ENCODE data around the gene SETD1B. TPM values are rescaled to one million over a fixed set of nuclear protein-coding genes. Genes with fewer than 3 reads are reported as not detected.

The SETD1B gene
- total and polyA plus RNA-seq, 12 donors, result 2.1 to 27.3 (median 11.9) TPM

DNA sequence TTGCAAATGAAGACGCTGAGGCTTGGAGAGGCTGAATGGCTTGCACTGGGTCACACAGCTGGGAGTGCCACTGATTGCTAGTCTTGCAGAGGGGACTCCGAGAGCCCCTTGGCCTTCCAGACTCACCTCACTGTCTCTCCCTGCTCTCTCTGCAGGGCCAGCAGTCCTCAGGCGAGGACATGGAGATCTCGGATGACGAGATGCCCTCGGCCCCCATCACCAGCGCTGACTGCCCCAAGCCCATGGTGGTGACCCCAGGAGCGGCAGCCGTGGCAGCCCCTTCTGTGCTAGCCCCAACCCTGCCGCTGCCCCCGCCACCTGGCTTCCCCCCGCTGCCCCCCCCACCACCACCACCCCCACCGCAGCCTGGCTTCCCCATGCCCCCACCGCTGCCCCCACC, 10.1 kb downstream of the SETD1B start:
- Histone ChIP-seq H3K4me1 (replicated peaks in 1 of 2) (peaks cover 21 to 36% of the 10 kb centered on the region in 2 donors), H3K27me3 (no peaks in the 10 kb centered on the region), H3K4me3 (no peak overlapping the region), H3K36me3 (replicated peaks in 1 of 2) (peaks cover 0 to 68% of the 10 kb centered on the region in 2 donors), H3K9me3 (replicated peaks in 1 of 3) (no peaks in the 10 kb centered on the region), H3K27ac (no peak overlapping the region)
- no peak for DNase-seq
- TF ChIP-seq POLR2A (IDR thresholded peaks at IDR 0.05), result no peak
- TF ChIP-seq, protein P1, sequence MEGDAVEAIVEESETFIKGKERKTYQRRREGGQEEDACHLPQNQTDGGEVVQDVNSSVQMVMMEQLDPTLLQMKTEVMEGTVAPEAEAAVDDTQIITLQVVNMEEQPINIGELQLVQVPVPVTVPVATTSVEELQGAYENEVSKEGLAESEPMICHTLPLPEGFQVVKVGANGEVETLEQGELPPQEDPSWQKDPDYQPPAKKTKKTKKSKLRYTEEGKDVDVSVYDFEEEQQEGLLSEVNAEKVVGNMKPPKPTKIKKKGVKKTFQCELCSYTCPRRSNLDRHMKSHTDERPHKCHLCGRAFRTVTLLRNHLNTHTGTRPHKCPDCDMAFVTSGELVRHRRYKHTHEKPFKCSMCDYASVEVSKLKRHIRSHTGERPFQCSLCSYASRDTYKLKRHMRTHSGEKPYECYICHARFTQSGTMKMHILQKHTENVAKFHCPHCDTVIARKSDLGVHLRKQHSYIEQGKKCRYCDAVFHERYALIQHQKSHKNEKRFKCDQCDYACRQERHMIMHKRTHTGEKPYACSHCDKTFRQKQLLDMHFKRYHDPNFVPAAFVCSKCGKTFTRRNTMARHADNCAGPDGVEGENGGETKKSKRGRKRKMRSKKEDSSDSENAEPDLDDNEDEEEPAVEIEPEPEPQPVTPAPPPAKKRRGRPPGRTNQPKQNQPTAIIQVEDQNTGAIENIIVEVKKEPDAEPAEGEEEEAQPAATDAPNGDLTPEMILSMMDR (IDR thresholded peaks at IDR 0.05), result no peak
- 87 to 93% (median 92%) methylated on average over 2 to 14 of the region's 14 CpGs for WGBS, 4 donors
- intact Hi-C loops (cut with DNase I), result loop anchor here (5.0 to 10.0 kb wide), 2 partner anchors 71 to 73 kb away; partner anchors contain the start of gene PSMD9 (in 2 of the 2)

DNA sequence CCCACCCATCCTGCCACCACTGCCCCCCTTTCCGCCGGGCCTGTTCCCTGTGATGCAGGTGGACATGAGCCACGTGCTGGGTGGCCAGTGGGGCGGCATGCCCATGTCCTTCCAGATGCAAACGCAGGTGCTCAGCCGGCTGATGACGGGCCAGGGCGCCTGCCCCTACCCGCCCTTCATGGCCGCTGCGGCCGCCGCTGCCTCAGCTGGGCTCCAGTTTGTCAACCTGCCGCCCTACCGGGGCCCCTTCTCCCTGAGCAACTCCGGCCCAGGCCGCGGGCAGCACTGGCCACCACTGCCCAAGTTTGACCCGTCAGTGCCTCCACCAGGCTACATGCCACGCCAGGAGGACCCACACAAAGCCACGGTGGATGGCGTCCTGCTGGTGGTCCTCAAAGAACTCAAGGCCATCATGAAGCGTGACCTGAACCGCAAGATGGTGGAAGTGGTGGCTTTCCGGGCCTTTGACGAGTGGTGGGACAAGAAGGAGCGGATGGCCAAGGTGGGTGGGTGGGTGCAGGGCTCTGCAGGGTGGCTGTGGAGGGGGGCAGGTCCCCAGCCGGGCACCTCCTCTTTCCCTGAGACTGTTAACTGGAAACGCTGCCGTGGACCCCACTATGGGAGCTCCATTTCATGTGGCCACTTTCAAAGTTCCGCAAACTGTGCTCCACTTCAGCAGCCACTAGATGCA, 10.8 kb downstream of the SETD1B start:
- H3K36me3 ChIP-seq (replicated peaks in 1 of 2), result peaks cover 0 to 68% of the 10 kb centered on the region in 2 donors
- no peaks in the 10 kb centered on the region for H3K9me3 ChIP-seq (replicated peaks in 1 of 3)
- peaks cover 21 to 36% of the 10 kb centered on the region in 2 donors for H3K4me1 ChIP-seq (replicated peaks in 1 of 2)
- 90 to 93% (median 91%) methylated on average over 16 to 31 of the region's 31 CpGs for WGBS, 4 donors
- DNase-seq, result peak in 2 of 7 donors; percentile 14 to 54
- intact Hi-C loops (cut with DNase I), result loop anchor here (5.0 to 10.0 kb wide), 2 partner anchors 70 to 73 kb away; partner anchors contain the start of gene PSMD9 (in 2 of the 2)
- H3K27me3 ChIP-seq, result no peaks in the 10 kb centered on the region
- no peak overlapping the region for H3K4me3 ChIP-seq
- H3K27ac ChIP-seq, result no peak overlapping the region
- TF ChIP-seq, protein P1 (IDR thresholded peaks at IDR 0.05), result no peak
- TF ChIP-seq POLR2A (IDR thresholded peaks at IDR 0.05), result no peak

DNA sequence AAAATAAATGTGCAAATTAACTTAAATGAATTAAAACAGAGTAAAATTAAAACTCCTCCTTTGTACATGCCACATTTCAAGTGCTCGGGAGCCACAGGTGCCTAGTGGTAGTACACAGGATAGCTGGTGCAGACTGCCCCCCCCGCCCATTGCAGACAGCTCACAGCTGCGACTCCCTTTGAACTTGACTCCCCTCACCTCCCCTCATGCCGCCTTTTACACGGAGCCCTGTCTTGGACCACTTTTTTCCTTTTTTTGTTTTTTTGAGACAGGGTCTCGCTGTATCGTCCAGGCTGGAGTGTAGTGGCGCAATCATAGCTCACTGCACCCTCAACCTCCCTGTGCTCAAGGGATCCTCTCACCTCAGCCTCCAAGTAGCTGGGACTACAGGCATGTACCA, 11.5 kb downstream of the SETD1B start:
- Histone ChIP-seq H3K4me1 (replicated peaks in 1 of 2) (peaks cover 21 to 33% of the 10 kb centered on the region in 2 donors), H3K9me3 (replicated peaks in 1 of 3) (no peaks in the 10 kb centered on the region), H3K4me3 (no peak overlapping the region), H3K27ac (no peak overlapping the region), H3K27me3 (no peaks in the 10 kb centered on the region), H3K36me3 (replicated peaks in 1 of 2) (peaks cover 0 to 68% of the 10 kb centered on the region in 2 donors)
- intact Hi-C loops (cut with DNase I), result loop anchor here in 1 of 2 donors (10.0 kb wide), 1 partner anchor 70 kb away; the partner anchor contains the start of gene PSMD9
- DNase-seq, result peak in 1 of 7 donors; percentile 14
- 89 to 92% (median 89%) methylated on average over 8 of the region's 8 CpGs for WGBS, 4 donors
- TF ChIP-seq, protein P1 (IDR thresholded peaks at IDR 0.05), result no peak
- TF ChIP-seq POLR2A (IDR thresholded peaks at IDR 0.05), result no peak

DNA sequence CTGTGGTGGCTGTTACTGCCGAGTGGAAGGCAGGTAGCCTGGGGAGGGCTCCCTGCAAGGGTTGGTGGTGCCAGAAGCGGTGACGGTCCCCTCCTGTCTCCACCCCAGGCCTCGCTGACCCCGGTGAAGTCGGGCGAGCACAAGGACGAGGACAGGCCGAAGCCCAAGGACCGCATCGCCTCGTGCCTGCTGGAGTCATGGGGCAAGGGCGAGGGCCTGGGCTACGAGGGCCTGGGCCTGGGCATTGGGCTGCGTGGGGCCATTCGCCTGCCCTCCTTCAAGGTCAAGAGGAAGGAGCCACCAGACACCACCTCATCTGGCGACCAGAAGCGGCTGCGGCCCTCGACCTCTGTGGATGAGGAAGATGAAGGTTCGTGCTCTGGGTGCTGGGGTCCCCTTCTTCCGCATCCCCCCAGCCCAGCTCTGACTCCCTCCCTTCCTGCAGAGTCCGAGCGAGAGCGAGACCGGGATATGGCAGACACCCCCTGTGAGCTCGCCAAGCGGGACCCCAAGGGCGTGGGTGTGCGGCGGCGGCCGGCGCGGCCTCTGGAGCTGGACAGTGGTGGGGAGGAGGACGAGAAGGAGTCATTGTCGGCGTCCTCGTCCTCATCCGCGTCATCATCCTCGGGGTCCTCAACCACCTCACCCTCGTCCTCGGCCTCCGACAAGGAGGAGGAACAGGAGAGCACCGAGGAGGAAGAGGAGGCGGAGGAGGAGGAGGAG, 13.3 kb downstream of the SETD1B start:
- Histone ChIP-seq H3K9me3 (replicated peaks in 1 of 3) (no peaks in the 10 kb centered on the region), H3K4me3 (no peak overlapping the region), H3K27me3 (no peaks in the 10 kb centered on the region), H3K4me1 (replicated peaks in 1 of 2) (peaks cover 12 to 16% of the 10 kb centered on the region in 2 donors), H3K27ac (no peak overlapping the region), H3K36me3 (replicated peaks in 1 of 2) (peaks cover 0 to 78% of the 10 kb centered on the region in 2 donors)
- intact Hi-C loops (cut with DNase I), result loop anchor here in 1 of 2 donors (10.0 kb wide), 1 partner anchor 68 kb away; the partner anchor contains the start of gene PSMD9
- 88 to 95% (median 90%) methylated on average over 38 to 47 of the region's 47 CpGs for whole genome bisulfite sequencing, 4 donors
- TF ChIP-seq POLR2A (IDR thresholded peaks at IDR 0.05), result no peak
- TF ChIP-seq, protein P1 (IDR thresholded peaks at IDR 0.05), result no peak
- DNase-seq, result peak in 1 of 7 donors; percentile 10

Data from adrenal gland (tissue), 12 donors.